ENCODE measurements around the gene UBE2L3.
"Not testable (repeated sequence)": the region's sequence is repeated elsewhere in the genome, so short reads cannot be mapped to it uniquely, and the experiment has no call there.

The UBE2L3 gene

DNA sequence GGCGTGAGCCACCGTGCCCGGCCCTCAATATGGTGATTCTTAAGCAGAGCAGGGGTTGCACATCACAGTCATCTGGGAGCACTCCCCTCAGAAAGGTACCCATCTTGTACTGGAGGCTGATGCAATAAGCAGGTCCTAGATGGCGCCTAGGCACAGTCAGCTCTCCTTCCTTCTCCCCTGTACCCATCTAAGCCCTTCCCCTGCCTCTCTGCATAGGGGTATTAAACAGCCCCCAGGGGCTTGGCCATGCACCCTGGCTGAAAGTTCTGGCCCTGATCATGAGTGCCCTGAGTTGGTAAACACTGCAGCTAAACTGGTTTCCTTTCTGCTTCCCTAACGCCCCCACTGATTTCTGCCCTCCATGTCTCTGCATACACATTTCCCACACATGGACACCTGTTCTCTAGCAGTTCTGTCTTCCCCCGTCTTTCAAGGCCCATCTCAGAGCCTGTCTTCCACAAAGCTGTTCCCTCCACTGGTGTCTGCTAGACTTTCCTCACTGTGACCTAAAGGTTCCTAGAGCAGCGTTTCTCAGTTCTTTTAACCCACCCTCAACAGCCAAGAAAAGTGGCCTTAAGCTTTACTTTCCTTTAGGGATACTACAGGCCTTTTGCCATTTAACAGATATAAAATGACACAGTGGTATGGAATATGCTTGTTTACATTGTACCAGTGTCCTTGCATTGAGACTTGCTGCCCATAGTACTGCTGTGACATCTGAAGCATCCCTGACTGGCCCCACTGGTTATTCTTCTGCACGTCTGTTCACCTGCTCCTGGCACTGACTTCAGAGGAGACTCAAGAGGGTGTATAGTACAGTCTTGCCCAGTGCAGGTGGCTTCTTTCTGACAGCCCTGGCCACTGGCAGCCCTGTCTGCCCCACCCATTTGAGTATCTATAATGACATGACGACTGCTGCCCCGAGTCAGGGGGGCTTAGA is 15.6 kb downstream of the UBE2L3 start:
- peak; percentile 48 to 82 for DNase-seq (ENCODE audit: low read depth in 1 of 2, low spot score in 1 of 2)
- TF ChIP-seq JUND (IDR thresholded peaks at IDR 0.05; ENCODE audit: low read depth), result no peak
- in situ Hi-C loops (cut with HindIII; ENCODE audit: low pct_unique_long_range_greater_than_20kb, low sequenced_read_pairs), result no loop called here

DNA sequence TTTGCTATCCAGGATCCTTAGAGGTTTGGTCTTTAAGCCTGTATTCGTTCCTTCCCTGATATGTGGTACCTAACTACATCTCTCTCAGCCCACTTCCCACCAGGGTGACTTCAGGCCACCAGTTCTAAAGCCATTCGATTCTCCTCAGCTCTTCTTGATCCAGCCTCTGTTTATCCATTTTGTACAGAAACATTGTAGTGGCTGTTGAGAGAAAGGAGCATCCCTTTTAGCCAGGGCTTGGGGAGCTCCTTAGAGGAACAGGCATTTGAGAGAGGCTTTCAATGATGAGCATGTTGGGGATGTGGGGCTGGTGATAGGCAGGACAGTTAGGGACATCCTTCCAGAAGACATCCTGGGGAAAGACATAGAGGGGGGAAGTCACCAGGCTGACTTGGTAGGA is 17.9 kb downstream of the UBE2L3 start:
- in situ Hi-C loops (cut with HindIII; ENCODE audit: low pct_unique_long_range_greater_than_20kb, low sequenced_read_pairs), result no loop called here
- no peak for TF ChIP-seq JUND (IDR thresholded peaks at IDR 0.05; ENCODE audit: low read depth)
- DNase-seq (ENCODE audit: low read depth in 1 of 2, low spot score in 1 of 2), result no peak

DNA sequence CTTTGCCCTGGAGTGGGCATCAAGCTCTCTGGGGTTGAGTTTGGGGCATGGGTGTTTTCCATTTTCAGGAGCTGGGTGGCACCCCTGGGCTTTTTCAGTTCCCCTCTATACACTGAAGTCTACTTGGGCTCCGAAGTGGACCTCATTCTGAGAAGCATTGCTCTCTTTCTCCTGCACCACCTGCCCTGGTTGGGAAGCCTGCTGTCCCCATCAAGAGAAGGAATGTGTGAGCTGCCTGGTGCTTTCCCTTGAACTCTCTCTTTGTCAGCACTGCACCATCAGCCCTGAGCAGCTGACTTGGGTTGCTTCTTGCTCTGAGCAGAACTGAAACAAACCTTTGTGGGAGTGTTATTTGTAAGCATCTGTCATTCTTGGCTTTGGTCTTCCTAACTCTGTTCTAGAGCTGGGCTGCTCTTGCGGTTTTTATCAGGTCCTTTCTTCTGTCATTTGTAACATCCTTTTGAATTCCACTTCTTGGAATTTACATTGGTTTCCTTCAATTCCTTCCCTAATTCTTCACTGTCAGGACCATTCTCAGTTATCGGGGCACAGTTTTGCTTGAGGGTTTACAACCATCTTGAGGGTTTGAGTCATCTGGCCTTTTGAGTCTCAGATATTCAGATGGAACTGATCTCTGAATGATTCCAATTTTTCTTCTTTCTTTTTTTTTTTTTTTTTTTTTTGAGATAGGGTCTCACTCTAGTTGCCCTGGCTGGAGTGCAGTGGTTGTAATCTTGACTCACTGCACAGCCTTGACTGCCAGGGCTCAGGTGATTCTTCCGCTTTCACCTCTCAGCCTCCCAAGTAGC is 20.5 kb downstream of the UBE2L3 start:
- in situ Hi-C loops (cut with HindIII; ENCODE audit: low pct_unique_long_range_greater_than_20kb, low sequenced_read_pairs), result no loop called here
- DNase-seq (ENCODE audit: low read depth in 1 of 2, low spot score in 1 of 2), result no peak
- TF ChIP-seq JUND (IDR thresholded peaks at IDR 0.05; ENCODE audit: low read depth), result no peak

DNA sequence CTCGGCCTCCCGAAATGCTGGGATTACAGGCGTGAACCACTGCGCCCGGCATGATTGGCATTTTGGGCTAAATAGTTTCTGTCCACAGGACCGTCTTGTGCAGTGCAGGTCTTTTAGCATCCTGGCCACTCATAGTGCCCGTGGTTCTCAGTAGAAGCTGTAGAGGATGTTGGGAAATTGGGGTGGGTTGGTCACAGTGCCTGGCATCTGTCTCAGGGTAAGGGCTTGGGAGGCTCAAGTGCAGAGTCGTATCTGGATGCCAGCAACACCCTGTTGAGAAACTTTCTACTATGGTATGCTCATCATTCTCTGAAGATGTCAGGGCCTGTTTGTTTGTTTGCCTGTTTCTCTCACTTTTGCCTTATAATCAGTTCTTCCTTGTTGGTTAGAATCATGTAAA is 21.9 kb downstream of the UBE2L3 start:
- no peak for DNase-seq (ENCODE audit: low read depth in 1 of 2, low spot score in 1 of 2)
- no peak for TF ChIP-seq JUND (IDR thresholded peaks at IDR 0.05; ENCODE audit: low read depth)
- in situ Hi-C loops (cut with HindIII; ENCODE audit: low pct_unique_long_range_greater_than_20kb, low sequenced_read_pairs), result no loop called here

DNA sequence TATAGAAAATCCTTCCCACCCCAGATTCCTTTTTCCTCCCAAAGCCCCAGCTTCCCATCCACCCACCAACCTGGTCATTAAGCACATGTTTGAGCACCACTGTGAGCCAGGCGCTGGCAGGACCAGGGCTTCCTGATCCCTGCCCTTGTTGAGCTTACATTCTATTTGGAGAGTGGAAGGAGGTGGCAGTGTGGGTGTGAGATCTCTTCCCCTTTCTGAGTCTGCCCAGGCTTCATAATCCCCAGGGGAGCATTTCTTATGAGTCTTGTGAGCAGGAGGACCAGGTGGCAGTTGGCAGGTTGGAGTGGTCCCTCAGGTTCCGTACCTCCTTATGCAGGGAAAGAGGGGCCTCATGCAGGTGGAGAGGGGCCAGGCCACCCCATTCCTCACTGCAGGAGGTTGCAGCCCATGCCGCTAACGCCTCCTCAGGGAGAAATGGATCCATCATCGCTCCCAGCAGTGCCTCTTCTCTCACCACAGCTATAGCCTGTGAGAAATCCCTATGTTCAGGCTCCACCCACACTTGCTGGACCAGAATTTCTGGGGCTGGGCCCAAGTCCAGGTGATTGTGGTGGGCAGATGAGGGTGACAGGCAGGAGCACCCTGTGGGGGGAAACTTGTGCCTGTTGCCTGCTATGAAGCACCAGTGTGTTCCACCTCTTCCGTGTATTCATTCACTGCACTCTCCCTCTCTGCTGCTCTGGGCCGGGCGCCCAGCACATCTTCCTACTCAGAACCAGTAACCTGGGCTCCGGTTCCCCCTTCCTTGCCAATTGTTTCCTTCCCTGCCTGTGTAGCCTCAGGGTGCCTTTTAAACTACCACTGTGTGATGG is 23.5 kb downstream of the UBE2L3 start:
- TF ChIP-seq JUND (IDR thresholded peaks at IDR 0.05; ENCODE audit: low read depth), result no peak
- no peak for DNase-seq (ENCODE audit: low read depth in 1 of 2, low spot score in 1 of 2)
- in situ Hi-C loops (cut with HindIII; ENCODE audit: low pct_unique_long_range_greater_than_20kb, low sequenced_read_pairs), result no loop called here

DNA sequence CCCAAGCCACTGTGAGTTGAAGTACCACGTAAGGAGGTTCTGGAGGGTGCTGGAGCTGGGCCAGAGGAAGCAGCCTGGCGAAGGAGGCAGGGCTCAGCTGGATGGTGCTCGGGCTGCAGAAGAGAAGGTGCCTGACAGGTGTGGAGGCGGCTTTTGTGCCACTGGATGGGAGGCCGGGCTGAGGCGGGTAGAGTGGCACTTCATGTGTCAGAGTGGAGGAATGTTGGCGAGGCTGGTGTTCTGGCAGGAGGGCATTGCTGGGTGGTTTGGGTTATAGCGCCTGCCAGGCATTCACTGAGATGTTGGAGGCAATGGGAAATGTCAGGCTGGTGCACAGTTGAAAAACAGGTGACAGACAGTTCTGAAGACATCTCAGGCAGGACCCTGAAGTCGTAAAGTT is 24.2 kb downstream of the UBE2L3 start:
- no peak for TF ChIP-seq JUND (IDR thresholded peaks at IDR 0.05; ENCODE audit: low read depth)
- in situ Hi-C loops (cut with HindIII; ENCODE audit: low pct_unique_long_range_greater_than_20kb, low sequenced_read_pairs), result no loop called here
- DNase-seq (ENCODE audit: low read depth in 1 of 2, low spot score in 1 of 2), result peak in 1 of 2 experiments; percentile 40

DNA sequence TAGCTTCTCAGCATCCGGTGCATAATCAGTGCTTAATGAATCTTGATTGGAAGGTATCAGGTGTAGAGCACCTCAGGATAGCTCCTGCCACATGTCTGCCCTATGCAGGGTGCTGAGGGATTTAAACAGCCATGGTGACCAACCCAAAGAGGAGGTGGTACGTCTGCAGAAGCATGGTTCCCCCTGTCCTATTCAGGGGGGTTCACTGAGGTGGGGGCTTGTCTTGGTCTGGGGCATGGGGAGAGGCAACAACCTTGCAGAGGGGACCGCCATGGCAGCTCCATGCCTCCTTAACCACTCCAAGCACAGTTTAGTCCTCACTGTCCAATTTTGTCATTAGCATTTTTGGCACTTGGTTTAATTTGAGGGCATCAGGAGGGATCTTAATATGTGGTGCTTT is 24.9 kb downstream of the UBE2L3 start:
- no peak for DNase-seq (ENCODE audit: low read depth in 1 of 2, low spot score in 1 of 2)
- in situ Hi-C loops (cut with HindIII; ENCODE audit: low pct_unique_long_range_greater_than_20kb, low sequenced_read_pairs), result no loop called here
- no peak for TF ChIP-seq JUND (IDR thresholded peaks at IDR 0.05; ENCODE audit: low read depth)

DNA sequence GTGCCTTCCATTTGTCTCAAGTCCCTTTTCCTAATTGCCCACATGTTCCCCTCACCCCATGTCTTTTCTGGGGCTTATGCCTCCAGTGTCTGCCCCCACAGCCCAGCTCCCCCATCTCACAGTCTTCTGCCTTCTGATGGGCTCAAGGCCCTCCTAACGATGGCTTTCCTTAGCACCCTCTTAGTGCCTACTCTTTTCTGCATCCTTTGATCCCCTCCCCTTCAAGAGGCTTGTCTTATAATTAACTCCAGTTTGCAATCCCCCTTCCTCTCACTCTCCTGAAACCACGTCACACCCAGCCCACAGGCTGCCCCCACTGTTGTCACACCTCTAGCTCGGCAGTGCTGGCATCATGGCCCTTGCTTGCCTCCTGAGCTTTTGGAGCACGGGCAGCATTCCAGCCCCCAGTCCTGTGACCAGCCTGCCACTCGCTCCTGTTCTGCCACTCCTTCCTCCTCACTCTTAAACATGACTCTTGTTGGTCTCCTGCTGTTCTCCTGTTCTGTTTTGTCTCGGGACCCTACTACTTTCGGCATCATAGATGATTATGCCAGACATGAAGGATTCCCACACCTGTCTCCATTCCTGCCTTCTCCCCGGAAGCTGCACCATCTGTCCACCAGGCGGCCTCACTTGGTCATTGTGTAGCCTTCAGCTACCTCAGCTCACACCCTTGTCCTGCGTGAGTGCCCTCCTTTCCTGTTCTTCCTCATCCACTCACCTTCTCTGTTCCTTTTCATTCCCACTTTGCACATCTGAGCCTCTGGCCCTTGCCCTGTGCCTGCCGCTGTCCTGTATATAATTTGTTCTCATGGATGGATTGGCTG is 26.1 kb downstream of the UBE2L3 start:
- no peak for TF ChIP-seq JUND (IDR thresholded peaks at IDR 0.05; ENCODE audit: low read depth)
- in situ Hi-C loops (cut with HindIII; ENCODE audit: low pct_unique_long_range_greater_than_20kb, low sequenced_read_pairs), result no loop called here

DNA sequence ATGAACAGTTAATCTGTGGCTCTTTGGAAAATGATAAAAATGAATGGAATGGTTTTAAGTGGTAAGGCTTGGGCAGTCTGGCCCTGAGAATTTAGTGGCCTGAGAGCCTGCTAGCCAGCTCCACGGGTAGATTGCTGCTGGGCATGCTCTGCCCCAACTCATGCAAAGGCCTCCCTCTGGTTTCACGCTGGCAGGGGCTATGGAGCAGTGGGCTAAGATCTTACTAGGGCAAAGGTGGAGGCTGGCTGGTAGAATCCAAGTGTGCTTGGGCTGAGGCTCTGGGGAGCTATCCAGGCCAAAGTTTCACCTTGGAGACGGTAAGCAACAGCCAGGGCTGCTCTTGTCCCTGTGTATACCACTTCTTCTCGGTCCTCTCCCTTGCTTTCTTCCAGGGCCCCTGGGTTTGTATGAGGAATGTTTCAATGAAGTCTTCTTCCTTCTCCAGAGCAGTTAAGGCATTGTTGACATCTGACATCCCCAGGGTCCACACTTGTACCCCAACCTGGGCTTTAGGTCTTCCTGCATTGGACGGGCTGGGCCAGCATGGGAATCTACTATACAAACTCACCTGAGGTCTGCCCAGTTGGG is 27.4 kb downstream of the UBE2L3 start:
- TF ChIP-seq JUND (IDR thresholded peaks at IDR 0.05; ENCODE audit: low read depth), result no peak
- in situ Hi-C loops (cut with HindIII; ENCODE audit: low pct_unique_long_range_greater_than_20kb, low sequenced_read_pairs), result no loop called here
- no peak for DNase-seq (ENCODE audit: low read depth in 1 of 2, low spot score in 1 of 2)

More for the DNA sequence above, 26.1 kb downstream of the UBE2L3 start:
- peak in 1 of 2 experiments; percentile 57 for DNase-seq (ENCODE audit: low read depth in 1 of 2, low spot score in 1 of 2)

DNA sequence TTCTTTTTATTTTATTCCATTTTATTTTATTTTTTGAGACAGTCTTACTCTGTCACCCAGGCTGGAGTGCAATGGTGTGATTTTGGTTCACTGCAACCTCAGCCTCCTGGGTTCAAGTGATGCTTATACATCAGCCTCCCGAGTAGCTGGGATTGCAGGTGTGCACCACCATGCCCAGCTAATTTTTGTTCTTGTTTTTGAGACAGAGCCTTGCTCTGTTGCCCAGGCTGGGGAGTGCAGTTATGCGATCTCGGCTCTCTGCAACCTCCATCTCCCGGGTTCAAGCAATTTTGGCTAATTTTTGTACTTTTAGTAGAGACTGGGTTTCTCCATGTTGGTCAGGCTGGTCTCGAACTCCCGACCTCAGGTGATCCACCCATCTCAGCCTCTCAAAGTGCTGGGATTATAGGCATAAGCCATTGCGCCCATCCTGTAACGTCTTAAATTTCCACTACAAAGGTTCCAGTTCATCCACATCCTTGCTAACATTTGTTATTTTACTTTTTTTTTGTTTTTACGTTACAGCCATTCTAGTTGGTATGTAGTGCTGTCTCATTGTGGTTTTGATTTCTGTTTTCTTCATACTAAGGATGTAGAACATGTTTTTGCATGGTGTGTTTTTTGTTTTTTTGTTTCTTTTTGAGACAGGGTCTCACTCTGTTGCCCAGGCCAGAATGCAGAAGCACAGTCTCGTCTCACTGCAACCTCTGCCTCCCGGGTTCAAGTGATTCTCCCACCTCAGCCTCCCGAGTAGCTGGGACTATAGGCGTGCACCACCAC is 29.0 kb downstream of the UBE2L3 start:
- DNase-seq (ENCODE audit: low read depth in 1 of 2, low spot score in 1 of 2); in situ Hi-C loops (cut with HindIII; ENCODE audit: low pct_unique_long_range_greater_than_20kb, low sequenced_read_pairs): not testable (repeated sequence)

DNA sequence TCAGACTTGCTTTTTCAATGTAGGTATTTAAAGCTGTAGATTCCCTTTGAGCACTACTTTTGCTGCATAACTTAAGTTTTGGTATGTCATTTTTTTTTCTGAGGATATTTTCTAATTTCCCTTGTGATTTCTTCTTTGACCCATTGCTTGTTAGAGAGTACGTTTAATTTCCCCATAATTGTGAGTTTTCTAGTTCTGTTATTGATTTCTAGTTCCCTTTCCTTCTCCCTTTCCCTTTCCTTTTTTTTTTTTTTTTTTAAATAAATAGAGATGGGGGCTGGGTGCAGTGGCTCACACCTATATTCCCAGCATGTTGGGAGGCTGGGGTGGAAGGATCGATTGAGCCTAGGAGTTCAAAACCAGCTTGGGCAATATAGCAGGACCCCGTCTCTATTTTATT is 30.8 kb downstream of the UBE2L3 start:
- DNase-seq (ENCODE audit: low read depth in 1 of 2, low spot score in 1 of 2), result no peak
- TF ChIP-seq JUND (IDR thresholded peaks at IDR 0.05; ENCODE audit: low read depth), result no peak
- in situ Hi-C loops (cut with HindIII; ENCODE audit: low pct_unique_long_range_greater_than_20kb, low sequenced_read_pairs), result no loop called here

All from T47D (cell line).